HG02588 (cell line): ENCODE results near the gene CLPX.
"Not testable (repeated sequence)": the region's sequence is repeated elsewhere in the genome, so short reads cannot be mapped to it uniquely, and the experiment has no call there.

Experiments
- ATAC-seq: cut with Tn5 transposase; IDR thresholded peaks from one replicate; pipeline ENCODE4 v1.9.1; 2021; ENCODE audit warnings: mild to moderate bottlenecking, moderate library complexity; ENCODE audit not compliant: unreplicated experiment

CLPX gene

GRCh38 chr15:65207280-65207840 lies 22.2 kb upstream of the CLPX start:
- no peak for ATAC-seq

- no peak for ATAC-seq
These were observed 21.6 kb upstream of the CLPX start for GRCh38 chr15:65206750-65207149.

- no peak for ATAC-seq
These were observed 20.0 kb upstream of the CLPX start for GRCh38 chr15:65204931-65205660.

- no peak for ATAC-seq
These were observed 19.2 kb upstream of the CLPX start for GRCh38 chr15:65204236-65204930.

- no peak for ATAC-seq
These were observed 16.8 kb upstream of the CLPX start for GRCh38 chr15:65201918-65202317.

GRCh38 chr15:65198571-65198970 lies 13.4 kb upstream of the CLPX start:
- no peak for ATAC-seq

- ATAC-seq: no peak
These were observed 12.1 kb upstream of the CLPX start for GRCh38 chr15:65197337-65197645.

- no peak for ATAC-seq
These were observed 11.6 kb upstream of the CLPX start for GRCh38 chr15:65196637-65197336.

GRCh38 chr15:65195548-65195923 lies 10.4 kb upstream of the CLPX start:
- ATAC-seq: no peak

- no peak for ATAC-seq
These were observed 9.8 kb upstream of the CLPX start for GRCh38 chr15:65194826-65195547.

GRCh38 chr15:65192016-65192415 lies 6.9 kb upstream of the CLPX start:
- no peak for ATAC-seq

- ATAC-seq: no peak
These were observed 4.1 kb upstream of the CLPX start for GRCh38 chr15:65189102-65189740.

- not testable (repeated sequence) for ATAC-seq
These were observed 3.3 kb upstream of the CLPX start for GRCh38 chr15:65188472-65188871.

- ATAC-seq: peak; percentile 11
These were observed 756 bp downstream of the CLPX start for GRCh38 chr15:65184305-65184867.

- ATAC-seq: no peak
These were observed 1.3 kb downstream of the CLPX start for GRCh38 chr15:65183865-65184159.

- ATAC-seq: no peak
These were observed 2.6 kb downstream of the CLPX start for GRCh38 chr15:65182538-65182937.

- ATAC-seq: not testable (repeated sequence)
These were observed 3.4 kb downstream of the CLPX start for GRCh38 chr15:65181582-65182353.

- no peak for ATAC-seq
These were observed 5.0 kb downstream of the CLPX start for GRCh38 chr15:65180167-65180566.

GRCh38 chr15:65177901-65178300 lies 7.2 kb downstream of the CLPX start:
- ATAC-seq: no peak

GRCh38 chr15:65176056-65176455 lies 9.1 kb downstream of the CLPX start:
- no peak for ATAC-seq
